Activated T-helper 1 cell treated with Interleukin-2 at 50 U/mL for 16 hours (primary cell): ENCODE results near the gene PKP4.

Experiments
- DNase-seq: peaks from one replicate; pipeline ENCODE4 v3.0.0-alpha.2; 2020; ENCODE audit warnings: low read depth

PKP4 gene

DNA sequence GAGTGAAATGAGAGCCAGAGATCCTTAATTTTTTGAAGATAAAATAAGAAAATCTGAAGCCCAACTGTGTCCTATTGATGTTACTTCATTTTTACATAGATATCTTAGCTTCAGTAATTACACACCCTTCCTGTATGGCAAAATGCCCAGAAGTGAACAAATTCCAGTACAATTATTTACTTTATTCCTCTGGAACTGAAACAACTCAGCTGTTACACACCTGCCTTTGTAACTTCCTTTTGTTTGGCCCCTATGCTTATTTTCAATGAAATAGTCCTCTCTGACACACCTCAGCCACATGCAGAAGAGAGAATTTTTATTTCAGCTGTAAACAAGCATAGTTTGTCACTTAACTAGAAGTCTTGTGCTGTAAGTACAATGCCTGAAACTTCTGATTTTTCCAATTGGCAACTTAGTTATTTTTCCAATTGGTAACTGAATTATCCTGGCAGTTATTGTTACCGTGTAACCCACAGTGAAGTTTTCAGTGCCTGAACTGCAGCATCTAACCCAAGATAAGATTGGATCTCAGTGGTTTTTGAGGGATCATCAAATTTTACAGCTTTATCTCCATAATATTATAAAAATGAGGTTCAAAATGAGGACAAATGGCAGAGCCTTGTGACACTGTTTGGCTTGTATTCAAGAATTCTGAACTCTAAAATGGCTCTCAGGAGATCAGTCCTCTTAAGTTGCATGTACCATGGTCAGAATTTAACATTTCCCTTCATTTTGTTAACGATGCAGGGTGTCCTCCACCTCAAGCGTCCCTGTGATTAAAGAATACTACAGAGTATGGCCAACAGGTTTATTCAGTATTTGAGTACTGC is 82.6 kb downstream of the PKP4 start:
- DNase-seq = no peak

DNA sequence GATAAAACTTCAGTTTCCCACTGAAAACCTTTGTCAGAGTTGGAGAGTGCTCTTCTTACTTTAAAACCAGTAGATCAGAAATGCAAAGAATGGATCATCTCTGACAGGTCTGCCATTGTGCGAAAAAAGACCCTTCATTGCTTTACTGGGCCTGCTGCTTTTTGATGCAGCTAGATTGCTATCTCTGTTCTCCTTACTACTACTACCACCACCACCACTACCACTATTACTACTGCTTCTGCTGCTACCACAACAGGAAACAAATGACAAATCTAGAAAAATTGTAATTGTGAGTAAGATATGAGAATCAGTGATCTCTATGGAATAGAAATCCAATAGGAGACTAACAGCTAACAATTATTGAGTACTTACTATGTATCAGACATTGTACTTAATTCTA is 85.8 kb downstream of the PKP4 start:
- DNase-seq = no peak

GRCh38 chr2:158543957-158544356 is 87.2 kb downstream of the PKP4 start:
- no peak for DNase-seq

- DNase-seq = no peak
Measured at GRCh38 chr2:158544998-158545397, 88.2 kb downstream of the PKP4 start.

- no peak for DNase-seq
Measured at GRCh38 chr2:158546412-158547144, 89.8 kb downstream of the PKP4 start.

- DNase-seq = no peak
Measured at GRCh38 chr2:158553257-158553656, 96.5 kb downstream of the PKP4 start.

DNA sequence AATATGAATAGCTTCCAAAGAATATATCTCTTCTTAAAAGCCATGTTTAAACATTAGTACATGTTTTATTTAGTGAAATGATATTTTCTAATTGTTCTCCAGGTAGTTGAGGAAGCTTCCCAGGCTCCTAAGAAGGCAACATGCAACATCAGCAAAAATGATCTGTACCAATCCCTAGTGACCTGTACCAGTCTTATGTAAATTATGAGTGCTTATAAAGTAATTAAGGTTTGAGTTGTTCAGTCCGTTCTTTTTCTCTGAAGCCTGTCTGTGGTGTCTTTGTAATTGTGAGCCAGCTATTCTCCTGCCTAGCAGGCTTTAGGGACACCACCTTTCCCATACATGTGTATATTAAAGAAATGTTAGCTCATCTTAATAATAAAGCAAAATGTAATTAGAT is 98.2 kb downstream of the PKP4 start:
- no peak for DNase-seq

- DNase-seq = no peak
Measured at GRCh38 chr2:158556124-158556523, 99.4 kb downstream of the PKP4 start.

- DNase-seq = no peak
Measured at GRCh38 chr2:158557752-158558151, 101.0 kb downstream of the PKP4 start.

DNA sequence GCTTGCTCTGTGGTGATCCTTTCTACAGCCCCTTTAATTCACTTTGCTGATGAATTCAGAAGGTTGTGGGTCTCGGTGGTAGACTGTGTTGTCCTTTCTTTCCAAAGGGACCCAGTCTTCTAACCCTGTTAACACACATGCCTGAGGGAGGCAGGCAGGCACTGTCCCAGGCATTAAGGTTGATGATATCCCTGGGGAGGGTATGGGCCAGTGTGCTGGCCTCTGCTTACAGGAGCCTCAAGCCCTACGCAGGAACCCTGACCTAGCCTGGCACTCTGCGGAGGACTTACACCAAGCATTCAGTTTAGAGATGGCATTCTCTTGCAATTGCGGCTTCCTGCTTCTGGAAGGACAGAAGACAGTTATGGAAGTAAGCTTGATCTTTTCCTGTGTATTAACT is 102.5 kb downstream of the PKP4 start:
- DNase-seq = no peak

- no peak for DNase-seq
Measured at GRCh38 chr2:158560259-158560658, 103.5 kb downstream of the PKP4 start.

DNA sequence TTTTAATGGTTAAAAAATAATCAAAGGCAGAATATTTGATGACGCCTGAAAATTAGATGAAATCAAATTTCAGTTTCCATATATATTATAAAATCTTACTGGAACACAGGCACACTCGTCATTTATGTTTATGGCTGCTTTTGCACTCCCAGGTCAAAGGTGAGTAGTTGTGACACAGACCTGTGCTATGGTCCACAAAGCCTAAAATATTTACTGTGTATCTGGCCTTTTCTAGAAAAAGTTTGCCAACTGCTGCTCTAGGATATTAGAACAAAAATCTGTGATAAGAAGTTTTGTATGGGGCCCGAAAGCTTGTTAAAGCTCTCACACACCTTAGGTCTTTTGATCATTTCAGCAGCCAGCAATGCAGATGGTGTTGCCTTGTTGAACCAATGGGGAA is 104.3 kb downstream of the PKP4 start:
- DNase-seq = no peak

GRCh38 chr2:158567208-158567607 is 110.5 kb downstream of the PKP4 start:
- DNase-seq = no peak

DNA sequence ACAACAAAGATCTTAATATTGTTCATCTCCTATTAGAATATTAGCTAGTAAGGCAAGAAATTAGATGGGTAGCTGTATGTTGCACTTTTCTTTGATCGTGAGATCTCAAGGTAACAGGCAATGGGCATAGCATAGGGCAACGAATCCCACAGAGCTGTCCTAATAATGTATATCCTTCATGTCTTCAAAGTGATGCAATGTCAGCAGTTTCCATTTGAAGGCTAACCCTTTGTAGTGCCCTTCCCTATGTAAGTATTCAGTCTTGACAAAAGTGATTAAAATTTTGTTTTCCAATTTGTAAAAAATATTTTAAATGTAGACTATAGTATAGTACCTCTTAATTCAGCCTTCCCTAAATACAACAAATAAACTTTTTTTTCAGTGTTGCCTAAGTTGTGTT is 112.5 kb downstream of the PKP4 start:
- no peak for DNase-seq

GRCh38 chr2:158570869-158571268 is 114.1 kb downstream of the PKP4 start:
- no peak for DNase-seq

- DNase-seq = no peak
Measured at GRCh38 chr2:158573739-158574138, 117.0 kb downstream of the PKP4 start.

DNA sequence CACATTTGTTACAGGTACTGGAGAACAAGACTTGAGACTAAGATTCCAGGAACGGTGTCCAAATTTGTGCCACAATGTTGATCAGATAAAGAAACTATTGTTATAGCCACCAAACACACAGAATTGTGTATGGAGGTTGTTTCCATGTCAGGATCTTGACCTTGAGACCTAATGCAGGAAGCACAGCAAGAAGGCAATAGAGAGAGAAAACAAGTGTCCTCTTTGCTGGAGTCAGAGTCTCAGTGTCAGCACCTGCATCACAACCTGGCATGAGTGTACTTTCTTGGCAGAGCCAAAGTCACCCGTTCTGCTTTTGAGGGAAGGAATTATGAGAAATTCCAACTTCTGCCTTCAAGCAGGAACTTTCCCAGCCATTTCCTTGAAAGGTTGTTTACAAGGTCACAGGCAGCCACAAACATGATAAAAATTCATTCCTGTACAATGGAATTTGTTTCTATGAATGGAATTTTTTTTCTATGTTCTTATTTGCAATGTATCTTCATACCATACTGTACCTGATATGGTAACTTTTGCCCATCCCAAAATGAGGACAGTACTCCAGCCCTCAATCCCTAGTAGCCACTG is 118.4 kb downstream of the PKP4 start:
- DNase-seq = no peak

GRCh38 chr2:158577141-158577540 is 120.4 kb downstream of the PKP4 start:
- DNase-seq = no peak

DNA sequence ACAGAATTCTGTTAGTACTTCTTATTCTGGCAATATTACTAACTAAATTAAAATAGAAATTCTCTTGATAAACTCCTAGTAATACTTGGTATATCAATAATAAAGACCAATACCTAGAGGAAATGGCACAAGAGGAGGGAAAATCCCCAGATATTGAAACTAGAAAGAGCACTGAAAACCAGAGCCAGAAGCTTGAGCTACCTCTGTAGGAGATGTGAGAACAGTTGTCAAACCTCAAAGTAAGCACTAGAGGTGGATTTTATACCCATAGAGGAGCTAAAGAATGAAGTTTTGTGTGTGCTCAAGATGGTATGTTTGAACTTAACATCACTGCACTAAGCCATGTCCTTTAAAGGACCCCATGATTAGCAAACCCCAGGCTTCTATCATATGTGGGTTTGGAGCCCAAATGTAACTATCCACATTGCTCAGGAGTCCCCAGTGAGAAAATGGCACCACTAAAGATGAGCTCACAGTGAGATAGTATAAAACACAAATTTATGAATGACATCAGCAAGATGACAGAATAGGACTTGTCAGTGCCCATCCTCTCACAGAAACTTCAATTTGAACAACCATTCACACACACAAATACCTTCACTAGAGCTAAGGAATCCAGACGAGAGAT is 122.1 kb downstream of the PKP4 start:
- DNase-seq = no peak

DNA sequence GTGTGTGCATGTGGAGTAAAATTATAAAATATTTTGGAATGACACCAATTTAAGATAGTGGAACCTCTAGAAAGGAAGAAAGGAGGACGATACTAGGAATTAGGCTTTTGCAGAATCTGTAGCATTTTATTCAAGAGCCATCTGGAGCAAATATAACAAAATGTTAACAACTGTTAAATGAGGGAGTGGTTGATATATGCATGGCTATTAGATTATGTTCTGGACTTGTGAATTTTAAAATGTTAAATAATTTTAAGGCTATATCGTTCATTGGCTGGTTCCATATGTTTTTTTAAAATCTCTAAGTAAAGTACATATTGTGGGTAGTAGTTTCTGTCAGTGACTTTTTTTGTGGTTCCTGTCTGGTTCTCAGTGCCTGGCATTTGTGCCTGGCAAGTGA is 123.2 kb downstream of the PKP4 start:
- DNase-seq = no peak

GRCh38 chr2:158580760-158581159 is 124.0 kb downstream of the PKP4 start:
- no peak for DNase-seq

DNA sequence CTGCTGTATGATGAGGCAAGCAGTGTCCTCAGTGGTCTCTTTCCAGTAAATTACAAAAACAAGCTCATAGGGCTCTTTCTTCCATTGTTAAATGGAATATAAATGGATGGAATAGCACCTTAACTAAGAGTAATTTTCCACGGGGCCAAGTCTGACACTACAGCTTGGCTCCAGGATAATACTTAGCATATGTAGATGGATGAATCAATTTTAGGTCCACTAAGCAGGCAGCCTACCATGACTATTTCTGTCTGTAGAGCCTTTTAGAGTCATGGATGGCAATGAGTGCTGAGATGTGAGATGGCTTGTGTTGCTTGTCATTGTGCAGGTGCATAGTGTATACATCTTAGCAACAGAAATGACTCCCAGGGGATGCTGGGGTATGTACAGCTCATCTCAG is 125.9 kb downstream of the PKP4 start:
- no peak for DNase-seq

GRCh38 chr2:158583923-158584322 is 127.2 kb downstream of the PKP4 start:
- no peak for DNase-seq
